Measurements from ENCODE around the gene SRC.

SRC gene

GRCh38 chr20:37422791-37423286, 76.9 kb downstream of the SRC start:
- in situ Hi-C loops (cut with HindIII; ENCODE audit: low sequenced_read_pairs) = no loop called here

GRCh38 chr20:37423545-37423944, 77.6 kb downstream of the SRC start:
- in situ Hi-C loops (cut with HindIII; ENCODE audit: low sequenced_read_pairs) = no loop called here

- in situ Hi-C loops (cut with HindIII; ENCODE audit: low sequenced_read_pairs) = no loop called here
These were observed 78.3 kb downstream of the SRC start for GRCh38 chr20:37424062-37424851.

- in situ Hi-C loops (cut with HindIII; ENCODE audit: low sequenced_read_pairs) = no loop called here
These were observed 79.2 kb downstream of the SRC start for GRCh38 chr20:37425103-37425625.

- in situ Hi-C loops (cut with HindIII; ENCODE audit: low sequenced_read_pairs) = no loop called here
These were observed 80.2 kb downstream of the SRC start for GRCh38 chr20:37426106-37426505.

- in situ Hi-C loops (cut with HindIII; ENCODE audit: low sequenced_read_pairs) = no loop called here
These were observed 81.0 kb downstream of the SRC start for GRCh38 chr20:37426978-37427377.

GRCh38 chr20:37430044-37430443, 84.1 kb downstream of the SRC start:
- in situ Hi-C loops (cut with HindIII; ENCODE audit: low sequenced_read_pairs) = no loop called here

GRCh38 chr20:37430778-37431460, 85.0 kb downstream of the SRC start:
- in situ Hi-C loops (cut with HindIII; ENCODE audit: low sequenced_read_pairs) = no loop called here

- in situ Hi-C loops (cut with HindIII; ENCODE audit: low sequenced_read_pairs) = no loop called here
These were observed 85.8 kb downstream of the SRC start for GRCh38 chr20:37431786-37432185.

GRCh38 chr20:37432606-37433005, 86.7 kb downstream of the SRC start:
- in situ Hi-C loops (cut with HindIII; ENCODE audit: low sequenced_read_pairs) = no loop called here

GRCh38 chr20:37435607-37436006, 89.7 kb downstream of the SRC start:
- in situ Hi-C loops (cut with HindIII; ENCODE audit: low sequenced_read_pairs) = no loop called here

GRCh38 chr20:37436527-37437186, 90.7 kb downstream of the SRC start:
- in situ Hi-C loops (cut with HindIII; ENCODE audit: low sequenced_read_pairs) = no loop called here

GRCh38 chr20:37437676-37438075, 91.7 kb downstream of the SRC start:
- in situ Hi-C loops (cut with HindIII; ENCODE audit: low sequenced_read_pairs) = no loop called here

GRCh38 chr20:37438464-37439222, 92.7 kb downstream of the SRC start:
- in situ Hi-C loops (cut with HindIII; ENCODE audit: low sequenced_read_pairs) = no loop called here

GRCh38 chr20:37439223-37439933, 93.4 kb downstream of the SRC start:
- in situ Hi-C loops (cut with HindIII; ENCODE audit: low sequenced_read_pairs) = no loop called here

GRCh38 chr20:37441023-37441422, 95.1 kb downstream of the SRC start:
- in situ Hi-C loops (cut with HindIII; ENCODE audit: low sequenced_read_pairs) = no loop called here

GRCh38 chr20:37442547-37442946, 96.6 kb downstream of the SRC start:
- in situ Hi-C loops (cut with HindIII; ENCODE audit: low sequenced_read_pairs) = no loop called here

- in situ Hi-C loops (cut with HindIII; ENCODE audit: low sequenced_read_pairs) = no loop called here
These were observed 97.0 kb downstream of the SRC start for GRCh38 chr20:37442986-37443385.

GRCh38 chr20:37443596-37443995, 97.7 kb downstream of the SRC start:
- in situ Hi-C loops (cut with HindIII; ENCODE audit: low sequenced_read_pairs) = no loop called here

GRCh38 chr20:37445041-37445440, 99.1 kb downstream of the SRC start:
- in situ Hi-C loops (cut with HindIII; ENCODE audit: low sequenced_read_pairs) = no loop called here
